ENCODE measurements around the gene ASCL3. TPM values are rescaled to one million over a fixed set of nuclear protein-coding genes. Genes with fewer than 3 reads are reported as not detected.

The ASCL3 gene
- total and polyA plus RNA-seq, 2 of the 8 experiments (the other 6 are each of a cell fraction or from before 2014, with no cell fraction given): not detected

Small RNA genes within 50 kb of the gene (small RNA-seq; reads per million reads assigned to genes)
- not detected for gene RF00019 (ENCODE audit: insufficient read depth)

Other genes starting within 250 kb of the ASCL3 start
- gene AKIP1, start 31.8 kb downstream of the ASCL3 start, total RNA-seq (2021; fragmentation: NEBNext Ultra II Directional; extraction: Animal tissue kit (Norgen Biotek cat#: 25700)): 17.8 and 19.9 TPM in 2 replicates
- gene AKIP1, start 31.8 kb downstream of the ASCL3 start, polyA plus RNA-seq (2011; rRNA removed): 27.2 and 29.6 TPM in 2 replicates
- gene C11orf16, start 10.1 kb downstream of the ASCL3 start, total RNA-seq (2021; fragmentation: NEBNext Ultra II Directional; extraction: Animal tissue kit (Norgen Biotek cat#: 25700)): not detected in 2 replicates
- gene C11orf16, start 10.1 kb downstream of the ASCL3 start, polyA plus RNA-seq (2011; rRNA removed): 0.06 and 0.08 TPM in 2 replicates
- gene TMEM9B, start 21.4 kb upstream of the ASCL3 start, total RNA-seq (2021; fragmentation: NEBNext Ultra II Directional; extraction: Animal tissue kit (Norgen Biotek cat#: 25700)): 9.4 and 10.0 TPM in 2 replicates
- 4.2 and 8.3 TPM in 2 replicates for gene TMEM9B, start 21.4 kb upstream of the ASCL3 start, polyA plus RNA-seq (2011; rRNA removed)
- 7.1 and 7.8 TPM in 2 replicates for gene NRIP3, start 61.0 kb upstream of the ASCL3 start, total RNA-seq (2021; fragmentation: NEBNext Ultra II Directional; extraction: Animal tissue kit (Norgen Biotek cat#: 25700))
- gene NRIP3, start 61.0 kb upstream of the ASCL3 start, polyA plus RNA-seq (2011; rRNA removed): 2.4 and 3.9 TPM in 2 replicates
- gene SCUBE2, start 148.6 kb upstream of the ASCL3 start, total RNA-seq (2021; fragmentation: NEBNext Ultra II Directional; extraction: Animal tissue kit (Norgen Biotek cat#: 25700)): 0.42 and 1.2 TPM in 2 replicates
- 0.29 and 1.1 TPM in 2 replicates for gene SCUBE2, start 148.6 kb upstream of the ASCL3 start, polyA plus RNA-seq (2011; rRNA removed)

Data from H1 (cell line).